Motor neuron (in vitro differentiated cells): ENCODE data around the gene COMMD6. TPM values are rescaled to one million over a fixed set of nuclear protein-coding genes. Genes with fewer than 3 reads are reported as not detected.

Source experiments
- ATAC-seq, 8 experiments: fragments of 200-7000 bp; cut with Tn5 transposase; replicated peaks in 6 of 8; 2 replicates each; pipeline ENCODE4 v1.8.0; 2021; ENCODE audit warnings: mild to moderate bottlenecking in 8 of 8, moderate library complexity in 8 of 8
- H3K27ac ChIP-seq, 2 donors: fragments of 250-450 bp; sonication (Bioruptor Pico); 2 replicates each; pipeline ENCODE4 v1.9.0; 2021; ENCODE audit warnings: antibody characterized with exemption in 2 of 2, mild to moderate bottlenecking in 2 of 2, moderate library complexity in 1 of 2
- H3K4me1 ChIP-seq, 2 donors: fragments of 250-450 bp; sonication (Bioruptor Pico); replicated peaks in 1 of 2; 2 replicates each; pipeline ENCODE4 v1.6.1; 2021; ENCODE audit warnings: antibody characterized with exemption in 2 of 2, mild to moderate bottlenecking in 2 of 2, moderate library complexity in 1 of 2
- H3K4me3 ChIP-seq, 5 donors: fragments of 250-450 bp; sonication (Bioruptor Pico); 2 replicates each; pipeline ENCODE4 v1.9.0; 2021; ENCODE audit warnings: antibody characterized with exemption in 5 of 5, mild to moderate bottlenecking in 5 of 5, moderate library complexity in 4 of 5
- WGBS, 10 experiments: fragments of 450-650 bp; shearing (Covaris generic); methylation state at CpG; one replicate each; pipeline ENCODE4 v1.0.0; 2022; 5-methylcytosine and 5-hydroxymethylcytosine counted together
- in situ Hi-C, 9 experiments: fragments of 400-800 bp; cut with MboI; loops; one replicate each; pipeline ENCODE4 v1.15.0; 2021; ENCODE audit warnings: low sequenced_read_pairs in 9 of 9, low pct_unique_long_range_greater_than_20kb in 2 of 9; ENCODE audit not compliant: unreplicated experiment in 9 of 9
- total RNA-seq, 8 experiments: library from RNA; unstranded; fragments of 300-600 nt; gene quantifications; 2 replicates each; pipeline versions ENCODE4 v1.2.3 to v1.2.4, GENCODE V29; 2022

COMMD6 gene
- total RNA-seq, 8 experiments from 2014 or later: 111 to 621 (median 305) TPM

DNA sequence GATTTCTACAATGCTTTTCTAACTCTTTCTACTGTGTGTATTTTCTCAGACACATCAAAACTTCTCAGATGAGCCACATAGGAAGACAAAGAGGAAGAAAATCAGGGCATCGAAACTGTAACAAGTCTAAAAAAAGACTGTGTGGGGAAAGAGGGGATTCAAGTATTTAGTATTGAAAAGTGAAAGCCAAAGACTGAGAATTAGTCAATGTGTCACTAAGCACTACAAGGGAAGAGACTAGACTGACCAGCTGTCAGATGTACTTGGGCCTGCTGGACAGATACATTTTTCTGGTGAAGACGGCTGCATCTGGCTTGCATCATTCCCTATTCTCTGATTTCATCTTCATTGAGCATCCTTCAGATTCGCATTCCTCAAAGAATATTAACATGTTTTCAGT is 25.4 kb downstream of the COMMD6 start:
- H3K4me3 ChIP-seq: no peak overlapping the region
- in situ Hi-C loops: no loop called here
- no peaks in the 10 kb centered on the region for H3K4me1 ChIP-seq
- ATAC-seq: no peak
- 24 to 100% (median 62%) methylated on average over 1 to 3 of the region's 3 CpGs for WGBS, 10 experiments
- no peak overlapping the region for H3K27ac ChIP-seq

DNA sequence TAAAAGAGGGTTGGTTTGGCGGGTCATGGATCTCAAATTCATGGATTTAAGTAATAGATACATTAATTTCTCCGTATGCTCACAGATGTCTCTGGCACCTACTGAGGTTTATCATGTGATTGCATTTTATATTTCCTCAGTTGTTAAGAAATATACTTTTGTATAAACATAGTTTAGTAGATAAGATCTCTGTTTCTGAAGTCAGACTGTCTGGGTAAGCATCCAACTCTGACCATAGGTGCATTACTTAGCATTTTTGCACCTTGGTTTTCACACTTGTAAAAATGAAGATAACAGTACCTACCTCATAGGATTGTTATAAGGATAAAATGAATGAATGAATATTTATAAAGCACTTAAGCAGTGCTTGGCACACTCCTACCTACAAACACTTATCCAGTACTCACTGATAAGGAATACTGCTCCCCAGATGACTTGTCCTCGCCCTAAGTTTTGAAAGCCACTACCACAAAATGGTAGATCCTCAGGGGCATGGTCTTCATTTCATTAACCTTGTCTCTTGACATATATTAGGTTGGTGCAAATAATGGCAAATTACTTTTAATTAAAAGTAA is 26.5 kb downstream of the COMMD6 start:
- 33 to 100% (median 86%) methylated on average over 1 to 3 of the region's 3 CpGs for WGBS, 10 experiments
- Histone ChIP-seq H3K4me3 (no peak overlapping the region), H3K27ac (no peak overlapping the region), H3K4me1 (no peaks in the 10 kb centered on the region)
- in situ Hi-C loops: no loop called here
- no peak for ATAC-seq

DNA sequence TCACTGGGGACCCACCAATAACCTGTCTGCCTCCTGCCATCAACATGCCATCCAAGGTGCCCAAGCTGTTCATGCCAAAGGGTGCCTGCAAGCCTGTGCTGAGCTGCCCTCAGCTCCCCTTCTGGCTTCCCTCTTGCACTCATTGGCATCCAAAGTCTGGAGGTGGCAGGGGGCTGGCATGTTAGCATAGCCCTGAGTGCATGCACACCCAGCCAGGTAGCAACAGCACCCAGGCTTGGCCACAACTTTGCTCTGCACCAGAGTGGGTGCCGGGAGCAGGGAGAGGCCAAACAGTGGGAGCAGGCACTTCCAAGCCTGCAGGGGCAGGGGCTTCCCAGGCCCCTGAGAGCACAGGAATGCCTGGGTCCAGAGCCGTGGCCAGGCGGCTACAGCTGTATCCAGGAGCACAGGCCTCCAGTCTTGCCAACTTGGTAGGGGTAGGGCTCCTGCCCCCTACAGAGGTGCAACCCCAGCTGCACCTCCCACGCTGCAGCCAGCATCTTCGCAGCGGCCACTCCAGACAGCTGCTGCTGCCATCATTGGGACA is 29.6 kb downstream of the COMMD6 start:
- H3K4me1 ChIP-seq: no peaks in the 10 kb centered on the region
- H3K4me3 ChIP-seq: no peak overlapping the region
- no peak for ATAC-seq
- in situ Hi-C loops: no loop called here
- WGBS, 10 experiments: 35 to 92% (median 80%) methylated on average over 1 to 2 of the region's 6 CpGs; no CpG with 5 or more reads in 5 of the 10 experiments
- no peak overlapping the region for H3K27ac ChIP-seq

GRCh38 chr13:75507027-75508001 is 30.3 kb downstream of the COMMD6 start:
- Histone ChIP-seq H3K27ac (no peak overlapping the region), H3K4me1 (no peaks in the 10 kb centered on the region), H3K4me3 (no peak overlapping the region)
- WGBS, 10 experiments: 67 to 100% (median 100%) methylated on average over 1 to 6 of the region's 10 CpGs; no CpG with 5 or more reads in 5 of the 10 experiments
- in situ Hi-C loops: no loop called here
- no peak for ATAC-seq

GRCh38 chr13:75506018-75506417 is 31.6 kb downstream of the COMMD6 start:
- Histone ChIP-seq H3K4me1 (no peaks in the 10 kb centered on the region), H3K4me3 (no peak overlapping the region), H3K27ac (no peak overlapping the region)
- in situ Hi-C loops: no loop called here
- WGBS, 10 experiments: 67 to 100% (median 90%) methylated on average over 1 of the region's 1 CpG; no CpG with 5 or more reads in 3 of the 10 experiments
- no peak for ATAC-seq

DNA sequence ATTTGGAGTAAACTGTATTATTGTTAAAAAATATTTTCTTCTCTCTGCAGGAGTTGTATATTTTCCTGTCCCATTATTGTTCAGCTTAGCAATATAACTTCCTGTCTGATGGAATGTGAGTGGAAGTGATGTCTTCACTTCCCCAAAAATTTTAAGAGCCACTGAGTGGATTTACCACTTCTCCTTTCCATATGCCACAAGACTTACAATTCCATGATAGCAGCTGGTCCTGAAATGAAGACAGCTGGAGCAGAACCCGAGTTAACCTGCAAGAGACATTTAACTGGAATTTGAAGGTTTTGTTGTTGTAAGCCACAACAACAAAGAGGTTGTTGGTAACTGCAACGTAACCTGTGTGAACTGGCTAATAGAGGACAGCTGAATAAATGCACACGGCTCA is 32.3 kb downstream of the COMMD6 start:
- 47 to 100% (median 81%) methylated on average over 1 to 3 of the region's 3 CpGs; no CpG with 5 or more reads in 1 of the 10 experiments for WGBS, 10 experiments
- in situ Hi-C loops: no loop called here
- no peak for ATAC-seq

DNA sequence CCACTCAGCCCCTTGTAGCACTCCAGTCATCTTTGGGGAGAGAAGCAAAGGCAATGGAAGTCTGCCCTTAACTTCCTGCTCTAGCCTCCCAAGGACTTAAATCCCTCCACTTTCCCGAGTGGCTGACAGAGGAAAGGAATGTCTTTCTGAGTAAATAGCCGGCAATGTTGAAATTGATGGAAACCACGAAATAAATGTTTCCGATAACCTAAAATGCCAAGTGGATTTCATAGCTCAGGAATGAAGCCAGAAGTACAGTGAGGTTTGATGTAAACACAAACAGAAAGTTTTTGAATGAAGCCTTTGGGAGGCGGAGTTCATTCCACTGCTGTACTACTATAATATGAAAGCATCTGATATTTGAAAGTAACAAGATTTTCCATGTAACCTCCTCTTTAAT is 41.7 kb downstream of the COMMD6 start:
- ATAC-seq: no peak
- 27 to 100% (median 89%) methylated on average over 3 to 5 of the region's 5 CpGs; no CpG with 5 or more reads in 2 of the 10 experiments for WGBS, 10 experiments
- H3K4me3 ChIP-seq: no peak overlapping the region
- H3K27ac ChIP-seq: no peak overlapping the region
- H3K4me1 ChIP-seq: no peaks in the 10 kb centered on the region
- in situ Hi-C loops: no loop called here

More for the DNA sequence above, 32.3 kb downstream of the COMMD6 start:
- H3K4me1 ChIP-seq: no peaks in the 10 kb centered on the region
- no peak overlapping the region for H3K27ac ChIP-seq
- H3K4me3 ChIP-seq: no peak overlapping the region

DNA sequence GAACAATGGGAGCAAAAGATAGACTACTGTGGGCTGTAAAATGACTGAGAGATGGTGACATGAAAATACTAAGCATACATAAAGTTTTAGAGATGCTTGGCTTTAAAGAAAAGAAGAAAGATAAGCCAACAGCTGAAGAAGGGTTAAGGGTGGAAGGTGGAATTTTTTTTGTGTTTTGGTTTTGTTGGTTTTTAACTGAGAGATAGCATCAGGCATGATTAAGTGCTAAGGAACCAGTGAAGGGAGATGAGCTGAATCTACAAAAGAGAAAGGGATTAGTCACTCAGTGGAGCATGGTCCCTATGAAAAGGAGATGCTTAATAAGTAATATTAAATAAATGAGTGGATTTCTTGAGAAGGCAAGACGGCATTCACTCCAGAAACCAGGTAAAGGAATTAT is 43.1 kb downstream of the COMMD6 start:
- H3K4me3 ChIP-seq: no peak overlapping the region
- in situ Hi-C loops: no loop called here
- WGBS, 10 experiments: 40 to 100% (median 73%) methylated on average over 1 of the region's 1 CpG; no CpG with 5 or more reads in 3 of the 10 experiments
- no peak overlapping the region for H3K27ac ChIP-seq
- no peak for ATAC-seq
- H3K4me1 ChIP-seq: no peaks in the 10 kb centered on the region

GRCh38 chr13:75493156-75493555 is 44.5 kb downstream of the COMMD6 start:
- ATAC-seq: no peak
- H3K27ac ChIP-seq: no peak overlapping the region
- H3K4me1 ChIP-seq: no peaks in the 10 kb centered on the region
- in situ Hi-C loops: no loop called here
- H3K4me3 ChIP-seq: no peak overlapping the region

- in situ Hi-C loops: no loop called here
- no peak overlapping the region for H3K4me3 ChIP-seq
- H3K27ac ChIP-seq: no peak overlapping the region
- no peak for ATAC-seq
- WGBS, 10 experiments: 60 to 100% (median 88%) methylated on average over 1 to 4 of the region's 5 CpGs; no CpG with 5 or more reads in 1 of the 10 experiments
- no peaks in the 10 kb centered on the region for H3K4me1 ChIP-seq
These were observed 45.3 kb downstream of the COMMD6 start for GRCh38 chr13:75492389-75492788.

GRCh38 chr13:75491376-75491775 is 46.3 kb downstream of the COMMD6 start:
- Histone ChIP-seq H3K27ac (no peak overlapping the region), H3K4me3 (no peak overlapping the region), H3K4me1 (no peaks in the 10 kb centered on the region)
- in situ Hi-C loops: no loop called here
- WGBS, 10 experiments: 87 to 100% (median 100%) methylated on average over 1 to 2 of the region's 2 CpGs; no CpG with 5 or more reads in 1 of the 10 experiments
- ATAC-seq: no peak

- Histone ChIP-seq H3K27ac (no peak overlapping the region), H3K4me1 (peaks cover 0 to 5% of the 10 kb centered on the region in 2 donors), H3K4me3 (no peak overlapping the region)
- 0 to 90% (median 71%) methylated on average over 1 to 9 of the region's 10 CpGs for WGBS, 10 experiments
- in situ Hi-C loops: no loop called here
- peak in 3 of 8 experiments; percentile 45 to 68 (median 59) for ATAC-seq
These were observed 48.0 kb downstream of the COMMD6 start for GRCh38 chr13:75489502-75490263.
